Activated T-helper 2 cell treated with anti-CD3 and anti-CD28 coated beads, Interferon-gamma antibody, Interleukin-2, Interleukin-4, amounts not matched to agents 10 μg/mL and 5 μg/mL and 100 μg/mL, durations not matched to agents 14 hours and 24 hours and 36 hours (primary cell): ENCODE measurements around the gene TEAD2. TPM values are rescaled to one million over a fixed set of nuclear protein-coding genes. Genes with fewer than 3 reads are reported as not detected.

Experiments
- DNase-seq: peaks from one replicate; pipeline ENCODE4 v3.0.0; 2021; ENCODE audit warnings: low spot score
- H3K27ac Mint-ChIP-seq: one replicate; pipeline ENCODE4 v1.8.0; 2021; ENCODE audit warnings: mixed read lengths
- H3K27me3 Mint-ChIP-seq: one replicate; pipeline ENCODE4 v1.8.0; 2021; ENCODE audit warnings: low read depth, mixed read lengths
- H3K36me3 Mint-ChIP-seq: one replicate; pipeline ENCODE4 v1.8.0; 2021; ENCODE audit warnings: low read depth, mixed read lengths
- H3K4me1 Mint-ChIP-seq: one replicate; pipeline ENCODE4 v1.8.0; 2021; ENCODE audit warnings: low read depth, mixed read lengths
- H3K4me3 Mint-ChIP-seq: one replicate; pipeline ENCODE4 v1.8.0; 2021; ENCODE audit warnings: low read depth, mild to moderate bottlenecking, moderate library complexity, mixed read lengths
- H3K9me3 Mint-ChIP-seq: one replicate; pipeline ENCODE4 v1.8.0; 2021; ENCODE audit warnings: mixed read lengths
- intact Hi-C: fragments of 100-400 bp; cut with micrococcal nuclease; formaldehyde crosslinking; loops from one replicate; pipeline ENCODE4 v1.15.1; 2023
- total RNA-seq: library from RNA; stranded (reverse); gene quantifications from 2 replicates; pipeline ENCODE4 v1.2.3, GENCODE V29; 2022

The TEAD2 gene
- total RNA-seq, 1 donor from 2014 or later, result not detected

- intact Hi-C loops, result no loop called here
Observed at GRCh38 chr19:49395581-49396407, 33.6 kb upstream of the TEAD2 start.

GRCh38 chr19:49393881-49394280, 31.7 kb upstream of the TEAD2 start:
- no peaks in the 10 kb centered on the region for H3K36me3 Mint-ChIP-seq
- H3K4me1 Mint-ChIP-seq, result peaks cover 18% of the 10 kb centered on the region
- no peaks in the 10 kb centered on the region for H3K9me3 Mint-ChIP-seq
- H3K4me3 Mint-ChIP-seq, result no peak overlapping the region
- H3K27me3 Mint-ChIP-seq, result peaks cover 11% of the 10 kb centered on the region
- DNase-seq, result no peak
- intact Hi-C loops, result no loop called here
- H3K27ac Mint-ChIP-seq, result no peak overlapping the region

More at GRCh38 chr19:49395581-49396407, 33.6 kb upstream of the TEAD2 start:
- peaks cover 21% of the 10 kb centered on the region for H3K4me1 Mint-ChIP-seq
- H3K27me3 Mint-ChIP-seq, result peaks cover 9% of the 10 kb centered on the region
- no peak for DNase-seq
- H3K27ac Mint-ChIP-seq, result no peak overlapping the region
- H3K36me3 Mint-ChIP-seq, result no peaks in the 10 kb centered on the region
- H3K9me3 Mint-ChIP-seq, result no peaks in the 10 kb centered on the region
- H3K4me3 Mint-ChIP-seq, result no peak overlapping the region

- no peaks in the 10 kb centered on the region for H3K36me3 Mint-ChIP-seq
- H3K27ac Mint-ChIP-seq, result no peak overlapping the region
- DNase-seq, result peak; percentile 65
- peaks cover 5% of the 10 kb centered on the region for H3K27me3 Mint-ChIP-seq
- H3K9me3 Mint-ChIP-seq, result no peaks in the 10 kb centered on the region
- intact Hi-C loops, result loop anchor here (1.0 kb wide), 2 partner anchors 52 to 79 kb away; no protein-coding TSS in a partner anchor
- H3K4me1 Mint-ChIP-seq, result peaks cover 7% of the 10 kb centered on the region
- H3K4me3 Mint-ChIP-seq, result no peak overlapping the region
Observed at GRCh38 chr19:49391581-49392399, 29.6 kb upstream of the TEAD2 start.

DNA sequence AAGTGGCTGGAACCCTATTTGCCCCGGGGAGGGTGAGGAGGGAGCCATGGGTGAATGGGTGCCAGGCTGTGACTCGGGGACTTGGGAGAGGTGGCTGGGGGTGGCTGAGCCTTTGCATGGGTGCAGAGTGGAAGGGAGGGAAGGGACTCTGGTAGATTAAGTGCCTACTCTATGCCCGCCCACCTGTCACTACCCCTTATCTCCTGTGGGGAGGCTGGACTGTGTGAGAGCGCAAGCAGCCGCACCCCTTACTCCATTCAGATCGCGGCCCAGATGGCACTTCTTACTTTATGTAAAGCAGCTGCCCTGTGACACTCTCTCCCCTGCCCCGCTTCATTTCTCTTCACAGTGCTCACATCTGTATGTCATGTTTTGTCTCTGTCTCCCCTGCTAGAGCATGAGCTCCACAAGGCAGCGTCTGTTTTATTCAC, 28.7 kb upstream of the TEAD2 start:
- Mint-ChIP-seq H3K4me1 (peaks cover 7% of the 10 kb centered on the region), H3K36me3 (no peaks in the 10 kb centered on the region), H3K27ac (no peak overlapping the region), H3K9me3 (no peaks in the 10 kb centered on the region), H3K27me3 (peaks cover 5% of the 10 kb centered on the region), H3K4me3 (no peak overlapping the region)
- no peak for DNase-seq
- intact Hi-C loops, result no loop called here

GRCh38 chr19:49390131-49390928, 28.1 kb upstream of the TEAD2 start:
- H3K4me1 Mint-ChIP-seq, result peaks cover 7% of the 10 kb centered on the region
- H3K36me3 Mint-ChIP-seq, result no peaks in the 10 kb centered on the region
- no peak overlapping the region for H3K27ac Mint-ChIP-seq
- DNase-seq, result no peak
- intact Hi-C loops, result no loop called here
- no peaks in the 10 kb centered on the region for H3K9me3 Mint-ChIP-seq
- H3K4me3 Mint-ChIP-seq, result no peak overlapping the region
- H3K27me3 Mint-ChIP-seq, result peaks cover 5% of the 10 kb centered on the region

DNA sequence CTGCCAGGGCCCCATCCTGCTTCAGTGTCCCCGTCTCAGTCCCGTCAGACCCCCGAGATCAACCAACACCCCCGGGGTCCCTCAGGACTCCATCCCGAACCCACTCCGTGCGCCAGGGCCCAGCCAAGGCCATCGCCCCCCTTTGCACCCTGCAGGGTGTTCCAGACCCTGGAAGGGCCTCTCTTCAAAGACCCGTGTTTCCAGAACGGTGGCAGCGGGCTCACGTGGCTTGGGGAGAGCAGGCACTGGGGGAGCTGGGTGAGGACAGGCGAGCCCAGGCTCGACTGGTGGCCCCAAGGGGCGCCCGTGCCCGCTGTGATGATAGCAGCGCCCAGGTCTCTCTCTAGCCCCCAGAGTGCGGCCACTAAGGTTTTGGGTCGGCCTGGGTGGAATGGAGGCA, 27.2 kb upstream of the TEAD2 start:
- no peak for DNase-seq
- Mint-ChIP-seq H3K27me3 (peaks cover 5% of the 10 kb centered on the region), H3K9me3 (no peaks in the 10 kb centered on the region), H3K36me3 (no peaks in the 10 kb centered on the region), H3K4me3 (no peak overlapping the region), H3K4me1 (peaks cover 7% of the 10 kb centered on the region), H3K27ac (no peak overlapping the region)
- intact Hi-C loops, result no loop called here

- Mint-ChIP-seq H3K4me3 (no peak within 1 kb of the TSS), H3K27me3 (peaks cover 9% of the 10 kb centered on the region), H3K9me3 (peaks cover 3% of the 10 kb centered on the region), H3K4me1 (peaks cover 7% of the 10 kb centered on the region), H3K36me3 (no peaks in the 10 kb centered on the region), H3K27ac (no peak within 1 kb of the TSS)
- DNase-seq, result peak; percentile 66
- intact Hi-C loops, result no loop called here
Observed at GRCh38 chr19:49387936-49388372, 25.7 kb upstream of the TEAD2 start, which contains the start of gene KASH5. Gene KASH5, plus strand, starts transcription at chr19:49388249. Its CDS starts 2,635 bp downstream, at chr19:49390884.

GRCh38 chr19:49383599-49383998, 21.4 kb upstream of the TEAD2 start:
- no peaks in the 10 kb centered on the region for H3K36me3 Mint-ChIP-seq
- H3K4me3 Mint-ChIP-seq, result no peak overlapping the region
- H3K4me1 Mint-ChIP-seq, result peaks cover 2% of the 10 kb centered on the region
- peaks cover 12% of the 10 kb centered on the region for H3K9me3 Mint-ChIP-seq
- peaks cover 11% of the 10 kb centered on the region for H3K27me3 Mint-ChIP-seq
- no peak for DNase-seq
- intact Hi-C loops, result no loop called here
- H3K27ac Mint-ChIP-seq, result no peak overlapping the region

- H3K4me3 Mint-ChIP-seq, result no peak overlapping the region
- peaks cover 11% of the 10 kb centered on the region for H3K27me3 Mint-ChIP-seq
- H3K9me3 Mint-ChIP-seq, result peaks cover 12% of the 10 kb centered on the region
- H3K4me1 Mint-ChIP-seq, result peaks cover 2% of the 10 kb centered on the region
- intact Hi-C loops, result no loop called here
- H3K36me3 Mint-ChIP-seq, result no peaks in the 10 kb centered on the region
- no peak for DNase-seq
- H3K27ac Mint-ChIP-seq, result no peak overlapping the region
Observed at GRCh38 chr19:49382639-49383038, 20.4 kb upstream of the TEAD2 start.

GRCh38 chr19:49380391-49380790, 18.2 kb upstream of the TEAD2 start:
- Mint-ChIP-seq H3K4me1 (no peaks in the 10 kb centered on the region), H3K27ac (no peak overlapping the region), H3K9me3 (peaks cover 12% of the 10 kb centered on the region), H3K27me3 (peaks cover 15% of the 10 kb centered on the region), H3K4me3 (no peak overlapping the region), H3K36me3 (no peaks in the 10 kb centered on the region)
- intact Hi-C loops, result no loop called here
- DNase-seq, result no peak

- no peak overlapping the region for H3K4me3 Mint-ChIP-seq
- H3K9me3 Mint-ChIP-seq, result peaks cover 10% of the 10 kb centered on the region
- H3K4me1 Mint-ChIP-seq, result no peaks in the 10 kb centered on the region
- peaks cover 11% of the 10 kb centered on the region for H3K27me3 Mint-ChIP-seq
- H3K27ac Mint-ChIP-seq, result no peak overlapping the region
- no peak for DNase-seq
- intact Hi-C loops, result no loop called here
- H3K36me3 Mint-ChIP-seq, result no peaks in the 10 kb centered on the region
Observed at GRCh38 chr19:49378512-49378911, 16.3 kb upstream of the TEAD2 start.

DNA sequence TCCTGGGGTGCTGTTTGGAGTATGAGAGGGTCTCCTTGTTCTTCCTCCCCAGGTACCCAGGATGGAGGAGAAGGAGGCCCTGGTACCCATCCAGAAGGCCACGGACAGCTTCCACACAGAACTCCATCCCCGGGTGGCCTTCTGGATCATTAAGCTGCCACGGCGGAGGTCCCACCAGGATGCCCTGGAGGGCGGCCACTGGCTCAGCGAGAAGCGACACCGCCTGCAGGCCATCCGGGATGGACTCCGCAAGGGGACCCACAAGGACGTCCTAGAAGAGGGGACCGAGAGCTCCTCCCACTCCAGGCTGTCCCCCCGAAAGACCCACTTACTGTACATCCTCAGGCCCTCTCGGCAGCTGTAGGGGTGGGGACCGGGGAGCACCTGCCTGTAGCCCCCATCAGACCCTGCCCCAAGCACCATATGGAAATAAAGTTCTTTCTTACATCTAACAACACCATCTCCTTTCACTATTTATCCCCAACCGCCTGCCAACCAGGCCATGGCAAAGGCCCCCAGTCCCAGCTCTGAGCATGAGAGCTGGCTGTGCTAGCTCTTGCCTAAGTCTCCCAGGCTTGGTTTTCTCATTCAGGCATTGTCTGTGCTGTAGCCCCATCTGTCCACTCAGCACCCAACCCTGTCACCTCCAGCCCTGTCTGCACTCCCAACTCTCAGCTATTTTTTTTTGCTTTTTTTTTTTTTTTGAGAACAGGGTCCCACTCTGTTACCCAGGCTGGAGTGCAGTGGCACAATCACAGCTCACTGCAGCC, 12.6 kb upstream of the TEAD2 start:
- Mint-ChIP-seq H3K9me3 (no peaks in the 10 kb centered on the region), H3K4me1 (no peaks in the 10 kb centered on the region), H3K27ac (no peak overlapping the region), H3K27me3 (peaks cover 4% of the 10 kb centered on the region), H3K36me3 (no peaks in the 10 kb centered on the region), H3K4me3 (no peak overlapping the region)
- no peak for DNase-seq
- intact Hi-C loops, result loop anchor here (1.0 kb wide), 1 partner anchor 22 kb away; no protein-coding TSS in a partner anchor
